Suprapubic skin (tissue), 3 donors: ENCODE results near the gene BCL6B.

ENCODE experiments used
- CTCF ChIP-seq, 2 donors: fragments of 200-600 bp in 1 of 2; fragments of 450-650 bp in 1 of 2; sonication (generic) in 1 of 2; IDR thresholded peaks; one replicate each; pipeline ENCODE4 v1.5.1; 2016 to 2019; ENCODE audit warnings: antibody characterized with exemption in 2 of 2, mild to moderate bottlenecking in 1 of 2, moderate library complexity in 1 of 2
- EP300 ChIP-seq: sonication (generic); formaldehyde crosslinking; IDR thresholded peaks from one replicate; pipeline ENCODE4 v1.6.1; 2017; ENCODE audit warnings: antibody characterized with exemption
- POLR2A ChIP-seq, 2 donors: fragments of 450-650 bp; IDR thresholded peaks; one replicate each; pipeline ENCODE4 v1.6.1; 2017; ENCODE audit warnings: antibody characterized with exemption in 2 of 2, mild to moderate bottlenecking in 2 of 2, moderate library complexity in 2 of 2

- TF ChIP-seq CTCF (IDR thresholded peaks at IDR 0.05) (no peak), POLR2A (IDR thresholded peaks at IDR 0.05) (no peak), EP300 (no peak)
Measured at GRCh38 chr17:6989779-6990178, 33.1 kb upstream of the BCL6B start.
